Measurements from ENCODE around the gene NOD1. TPM values are rescaled to one million over a fixed set of nuclear protein-coding genes. Genes with fewer than 3 reads are reported as not detected.

Gene NOD1
- total and polyA plus RNA-seq, 2 of the 8 experiments (the other 6 are each of a cell fraction or from before 2014, with no cell fraction given) = 3.8 to 6.5 TPM

- TF ChIP-seq CEBPB (IDR thresholded peaks at IDR 0.05; ENCODE audit: low read depth, low read length) (no peak), RXRA (IDR thresholded peaks at IDR 0.05; ENCODE audit: insufficient read depth, low read depth, low read length) (no peak), BRCA1 (IDR thresholded peaks at IDR 0.05; ENCODE audit: low read depth, low read length) (no peak), PHF8 (conservative IDR thresholded peaks at IDR 0.05; ENCODE audit: low read depth, low read length) (no peak)
Observed at GRCh38 chr7:30522159-30522558, 43.6 kb upstream of the NOD1 start (continued).

Measured in H1 (cell line).